IMR-90 (cell line): ENCODE measurements around the gene ARRDC2. TPM values are rescaled to one million over a fixed set of nuclear protein-coding genes. Genes with fewer than 3 reads are reported as not detected.

ENCODE experiments used
- ATAC-seq: fragments of 200-7000 bp; cut with Tn5 transposase; 2 replicates; pipeline ENCODE4 v1.9.1; 2020; ENCODE audit warnings: low read depth, mild to moderate bottlenecking, moderate library complexity
- BruUV-seq: library from RNA; stranded (reverse); fragments of 400-500 nt; replicated peaks from 2 replicates; lab custom pipeline; 2021; lab: Mats Ljungman, UMichigan
- CTCF ChIA-PET: fragments of 300-600 bp; formaldehyde crosslinking; extraction: SDS; loops from one replicate; lab custom pipeline; 2021; ENCODE audit warnings: antibody characterized with exemption; lab: Yijun Ruan, JAX
- POLR2A ChIA-PET: fragments of 300-600 bp; sonication (Branson Sonifier 250); formaldehyde crosslinking; loops from one replicate; lab custom pipeline; 2022; ENCODE audit warnings: antibody characterized with exemption; ENCODE audit not compliant: unreplicated experiment; lab: Charles Lee
- DNase-seq: peaks from one replicate; pipeline ENCODE4 v3.0.0; 2013
- H2AFZ ChIP-seq: replicated peaks from 2 replicates; pipeline ENCODE3; 2013; ENCODE audit warnings: low read length, mild to moderate bottlenecking; ENCODE audit not compliant: poor library complexity
- H2AK5ac ChIP-seq: 2 replicates; pipeline ENCODE4 v1.6.1; 2013; ENCODE audit warnings: low read depth, low read length, inconsistent platforms
- H2AK9ac ChIP-seq: replicated peaks from 2 replicates; pipeline ENCODE3; 2013; ENCODE audit warnings: mild to moderate bottlenecking, low read depth, low read length, moderate library complexity; ENCODE audit not compliant: poor library complexity
- H2BK120ac ChIP-seq: 2 replicates; pipeline ENCODE4 v1.6.1; 2013; ENCODE audit warnings: low read depth, low read length, inconsistent platforms
- H2BK15ac ChIP-seq: 3 replicates; pipeline ENCODE4 v1.6.1; 2013; ENCODE audit warnings: low read depth, low read length, inconsistent platforms
- H2BK20ac ChIP-seq: 2 replicates; pipeline ENCODE4 v1.6.1; 2013; ENCODE audit warnings: low read depth, mild to moderate bottlenecking, inconsistent platforms, low read length, moderate library complexity
- H2BK5ac ChIP-seq: 2 replicates; pipeline ENCODE4 v1.6.1; 2013; ENCODE audit warnings: mild to moderate bottlenecking, low read depth, low read length, inconsistent platforms; ENCODE audit not compliant: poor library complexity, severe bottlenecking
- H3K14ac ChIP-seq: replicated peaks from 2 replicates; pipeline ENCODE4 v1.6.1; 2013; ENCODE audit warnings: low read depth, low read length, inconsistent platforms
- H3K18ac ChIP-seq: 2 replicates; pipeline ENCODE4 v1.6.1; 2013; ENCODE audit warnings: low read depth, low read length, control low read depth
- H3K23ac ChIP-seq: 2 replicates; pipeline ENCODE4 v1.6.1; 2013; ENCODE audit warnings: low read depth, low read length, inconsistent platforms
- H3K27ac ChIP-seq: 2 replicates; pipeline ENCODE4 v1.5.1; 2013; ENCODE audit warnings: mild to moderate bottlenecking, control low read depth, low read length; ENCODE audit not compliant: insufficient read depth
- H3K27me3 ChIP-seq: 2 replicates; pipeline ENCODE4 v1.6.1; 2013; ENCODE audit warnings: low read length; ENCODE audit not compliant: control insufficient read depth, insufficient read depth
- H3K36me3 ChIP-seq: 2 replicates; pipeline ENCODE4 v1.6.1; 2013; ENCODE audit warnings: low read length, mixed read lengths; ENCODE audit not compliant: control insufficient read depth, insufficient read depth
- H3K4ac ChIP-seq: 2 replicates; pipeline ENCODE4 v1.6.1; 2013; ENCODE audit warnings: low read depth, low read length, inconsistent platforms
- H3K4me1 ChIP-seq: 2 replicates; pipeline ENCODE4 v1.6.1; 2013; ENCODE audit warnings: low read length, mixed read lengths; ENCODE audit not compliant: control insufficient read depth, insufficient read depth
- H3K4me2 ChIP-seq: 2 replicates; pipeline ENCODE4 v1.6.1; 2013; ENCODE audit warnings: low read depth, mild to moderate bottlenecking, control low read depth, low read length, moderate library complexity
- H3K4me3 ChIP-seq: 2 replicates; pipeline ENCODE4 v1.5.1; 2013; ENCODE audit warnings: low read depth, mild to moderate bottlenecking, control low read depth, low read length, moderate library complexity; ENCODE audit not compliant: insufficient read depth
- H3K56ac ChIP-seq: 2 replicates; pipeline ENCODE4 v1.6.1; 2013; ENCODE audit warnings: low read length, inconsistent platforms; ENCODE audit not compliant: insufficient read depth; ENCODE audit errors: extremely low read depth
- H3K79me1 ChIP-seq, 2 experiments: 2 replicates each; pipeline ENCODE4 v1.6.1; 2013; ENCODE audit warnings: low read length in 2 of 2, inconsistent platforms in 1 of 2, low read depth in 1 of 2
- H3K9ac ChIP-seq: 2 replicates; pipeline ENCODE4 v1.6.1; 2013; ENCODE audit warnings: low read depth, low read length, control low read depth
- H3K9me1 ChIP-seq: 2 replicates; pipeline ENCODE4 v1.6.1; 2013; ENCODE audit warnings: low read length, inconsistent platforms; ENCODE audit not compliant: insufficient read depth
- H3K9me3 ChIP-seq: 2 replicates; pipeline ENCODE4 v1.6.1; 2013; ENCODE audit warnings: low read length; ENCODE audit not compliant: control insufficient read depth, insufficient read depth
- H4K20me1 ChIP-seq: 2 replicates; pipeline ENCODE4 v1.6.1; 2013; ENCODE audit warnings: low read length, inconsistent platforms; ENCODE audit not compliant: insufficient read depth
- H4K5ac ChIP-seq: 2 replicates; pipeline ENCODE4 v1.6.1; 2013; ENCODE audit warnings: mild to moderate bottlenecking, low read depth, low read length, control low read depth
- H4K8ac ChIP-seq, 2 experiments: 2 replicates each; pipeline ENCODE4 v1.6.1; 2013; ENCODE audit warnings: low read depth in 2 of 2, low read length in 2 of 2, control low read depth in 1 of 2, inconsistent platforms in 1 of 2
- H4K91ac ChIP-seq: 2 replicates; pipeline ENCODE4 v1.6.1; 2013; ENCODE audit warnings: low read depth, low read length, inconsistent platforms; ENCODE audit not compliant: insufficient read depth
- BHLHE40 ChIP-seq: fragments of 150-350 bp; IDR thresholded peaks from 2 replicates; pipeline ENCODE4 v1.6.1; 2016; ENCODE audit warnings: mild to moderate bottlenecking, low read depth, low read length
- CEBPB ChIP-seq: IDR thresholded peaks from 2 replicates; pipeline ENCODE4 v1.6.1; 2012; ENCODE audit warnings: low read depth, low read length, improper control_type of control experiment
- CHD1 ChIP-seq: IDR thresholded peaks from 2 replicates; pipeline ENCODE4 v1.6.1; 2012; ENCODE audit warnings: low read depth, low read length, improper control_type of control experiment
- FOS ChIP-seq: fragments of 150-350 bp; IDR thresholded peaks from 2 replicates; pipeline ENCODE4 v1.6.1; 2016; ENCODE audit warnings: low read depth, low read length
- MAFK ChIP-seq: IDR thresholded peaks from 2 replicates; pipeline ENCODE4 v1.6.1; 2012; ENCODE audit warnings: low read depth, low read length, improper control_type of control experiment
- MAZ ChIP-seq: IDR thresholded peaks from 2 replicates; pipeline ENCODE4 v1.6.1; 2012; ENCODE audit warnings: low read depth, mild to moderate bottlenecking, low read length, improper control_type of control experiment, moderate library complexity, borderline replicate concordance
- MXI1 ChIP-seq: IDR thresholded peaks from 2 replicates; pipeline ENCODE4 v1.6.1; 2012; ENCODE audit warnings: low read depth, mild to moderate bottlenecking, low read length, moderate library complexity, borderline replicate concordance
- NFE2L2 ChIP-seq: fragments of 150-350 bp; IDR thresholded peaks from 2 replicates; pipeline ENCODE4 v1.6.1; 2016; ENCODE audit warnings: low read depth, mild to moderate bottlenecking, low read length
- POLR2A ChIP-seq: IDR thresholded peaks from 2 replicates; pipeline ENCODE4 v1.6.1; 2012; ENCODE audit warnings: mild to moderate bottlenecking, low read depth, low read length
- RAD21 ChIP-seq: IDR thresholded peaks from 2 replicates; pipeline ENCODE4 v1.6.1; 2012; ENCODE audit warnings: low read length, improper control_type of control experiment
- RCOR1 ChIP-seq: IDR thresholded peaks from 2 replicates; pipeline ENCODE4 v1.6.1; 2012; ENCODE audit warnings: mild to moderate bottlenecking, low read length, improper control_type of control experiment; ENCODE audit not compliant: insufficient replicate concordance
- RFX5 ChIP-seq: IDR thresholded peaks from 2 replicates; pipeline ENCODE4 v1.8.0; 2012; ENCODE audit warnings: low read depth, mild to moderate bottlenecking, low read length, moderate library complexity
- SMC3 ChIP-seq: fragments of 150-350 bp; IDR thresholded peaks from 2 replicates; pipeline ENCODE4 v1.6.1; 2016; ENCODE audit warnings: low read depth, mild to moderate bottlenecking, antibody characterized with exemption, low read length, moderate library complexity
- WGBS, 2 experiments: methylation state at CpG; one replicate each; pipeline versions ENCODE4 v1.1.5 to v1.1.7; 2013; ENCODE audit warnings: missing lambda C conversion rate in 2 of 2; ENCODE audit not compliant: insufficient read length in 1 of 2; ENCODE audit errors: extremely low coverage in 2 of 2; 5-methylcytosine and 5-hydroxymethylcytosine counted together
- dilution Hi-C: fragments of 300-500 bp; cut with HindIII; formaldehyde crosslinking; loops from one replicate; pipeline ENCODE4 v1.14.3; 2018; ENCODE audit warnings: low sequenced_read_pairs; ENCODE audit not compliant: unreplicated experiment
- in situ Hi-C: fragments of 300-500 bp; cut with MboI; formaldehyde crosslinking; loops from 3 replicates; pipeline ENCODE4 v1.14.3; 2019; ENCODE audit warnings: low sequenced_read_pairs, inconsistent platforms, mixed read lengths
- intact Hi-C: fragments of 100-400 bp; cut with micrococcal nuclease; formaldehyde crosslinking; loops from 2 replicates; pipeline ENCODE4 v1.10.0; 2022
- polyA plus RNA-seq, 3 experiments: library from polyadenylated mRNA; depleted of rRNA; stranded (reverse); fragments of >200 nt; gene quantifications; 2 replicates each; pipeline ENCODE4 v1.2.3, GENCODE V29; 2012; ENCODE audit warnings: low replicate concordance in 1 of 3
- total RNA-seq: library from RNA; depleted of rRNA; stranded (reverse); fragments of >200 nt; gene quantifications from 2 replicates; pipeline ENCODE4 v1.2.3, GENCODE V29; 2012
- TF ChIP-seq, protein P1 (sequence below): conservative IDR thresholded peaks from 2 replicates; pipeline ENCODE4 v1.5.1; 2012; ENCODE audit warnings: mild to moderate bottlenecking, low read depth, low read length, improper control_type of control experiment
- TF ChIP-seq, protein P2 (sequence below): fragments of 150-350 bp; IDR thresholded peaks from 2 replicates; pipeline ENCODE4 v1.6.1; 2016; ENCODE audit warnings: low read depth, mild to moderate bottlenecking, low read length, moderate library complexity, borderline replicate concordance
- TF ChIP-seq, protein P3 (sequence below): fragments of 150-350 bp; IDR thresholded peaks from 2 replicates; pipeline ENCODE4 v1.6.1; 2017; ENCODE audit warnings: mild to moderate bottlenecking, antibody characterized with exemption, low read length, low read depth

Gene ARRDC2
- total and polyA plus RNA-seq, 2 of the 4 experiments (the other 2 are of a cell fraction): 1.4 to 4.9 TPM

DNA sequence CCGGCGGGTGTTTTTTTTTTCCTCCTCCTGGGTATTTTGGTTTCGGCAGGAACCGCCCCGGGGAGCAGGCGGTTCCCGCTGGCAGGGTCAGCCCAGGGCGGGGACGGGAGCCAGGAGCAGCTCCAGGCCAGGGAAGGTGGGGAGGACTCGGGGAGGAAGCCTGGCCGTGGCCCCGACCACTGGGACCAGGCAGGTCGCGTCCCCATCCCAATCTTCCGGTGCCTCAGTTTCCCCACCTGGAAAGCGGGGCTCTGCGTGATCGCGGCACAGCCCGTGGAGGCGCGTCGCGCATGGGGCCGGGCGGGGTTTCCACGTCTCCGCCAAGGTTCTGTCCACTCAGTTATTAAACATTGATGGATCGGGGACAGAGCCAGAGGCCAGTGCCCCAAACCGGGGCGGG, 43.9 kb downstream of the ARRDC2 start:
- Histone ChIP-seq H3K4me1 (peaks cover 9% of the 10 kb centered on the region), H3K9ac (no peak overlapping the region), H3K14ac (no peak overlapping the region), H2AK9ac (no peak overlapping the region), H2BK5ac (no peak overlapping the region), H3K79me1 (no peaks in the 10 kb centered on the region), H4K5ac (no peak overlapping the region; the same call in 1 of the 2 replicates), H3K4me2 (no peak overlapping the region), H3K27ac (no peak overlapping the region), H3K9me1 (no peaks in the 10 kb centered on the region), H3K56ac (no peak overlapping the region), H4K91ac (no peak overlapping the region), H2AK5ac (no peak overlapping the region), H2BK15ac (no peak overlapping the region), H4K8ac (peak overlapping the region in 1 of 2 experiments; percentile 25; a peak in 1 of 4 replicates), H3K18ac (no peak overlapping the region), H3K36me3 (no peaks in the 10 kb centered on the region), H3K23ac (no peak overlapping the region), H3K4me3 (no peak overlapping the region), H3K4ac (no peak overlapping the region), H2AFZ (peak overlapping the region; percentile 51), H4K20me1 (no peaks in the 10 kb centered on the region), H3K27me3 (no peaks in the 10 kb centered on the region; the same call in 1 of the 2 replicates), H2BK120ac (no peak overlapping the region; the same call in 1 of the 2 replicates), H2BK20ac (no peak overlapping the region), H3K9me3 (no peaks in the 10 kb centered on the region)
- in situ Hi-C loops: loop anchor here (25.0 kb wide), 1 partner anchor 115 kb away; the partner anchor contains the start of gene CCDC124
- no TSS peak for BruUV-seq
- CTCF ChIA-PET: no interaction called here
- dilution Hi-C loops: no loop called here
- WGBS, 2 experiments: 0% methylated on average over 1 of the region's 31 CpGs; no CpG with 5 or more reads in 1 of the 2 experiments
- no peak for DNase-seq
- intact Hi-C loops: no loop called here
- no peak for TF ChIP-seq MXI1
- no peak for TF ChIP-seq BHLHE40
- no peak for TF ChIP-seq RCOR1
- TF ChIP-seq SMC3: no peak
- no peak for TF ChIP-seq RFX5
- no peak for TF ChIP-seq NFE2L2
- TF ChIP-seq, protein P1, sequence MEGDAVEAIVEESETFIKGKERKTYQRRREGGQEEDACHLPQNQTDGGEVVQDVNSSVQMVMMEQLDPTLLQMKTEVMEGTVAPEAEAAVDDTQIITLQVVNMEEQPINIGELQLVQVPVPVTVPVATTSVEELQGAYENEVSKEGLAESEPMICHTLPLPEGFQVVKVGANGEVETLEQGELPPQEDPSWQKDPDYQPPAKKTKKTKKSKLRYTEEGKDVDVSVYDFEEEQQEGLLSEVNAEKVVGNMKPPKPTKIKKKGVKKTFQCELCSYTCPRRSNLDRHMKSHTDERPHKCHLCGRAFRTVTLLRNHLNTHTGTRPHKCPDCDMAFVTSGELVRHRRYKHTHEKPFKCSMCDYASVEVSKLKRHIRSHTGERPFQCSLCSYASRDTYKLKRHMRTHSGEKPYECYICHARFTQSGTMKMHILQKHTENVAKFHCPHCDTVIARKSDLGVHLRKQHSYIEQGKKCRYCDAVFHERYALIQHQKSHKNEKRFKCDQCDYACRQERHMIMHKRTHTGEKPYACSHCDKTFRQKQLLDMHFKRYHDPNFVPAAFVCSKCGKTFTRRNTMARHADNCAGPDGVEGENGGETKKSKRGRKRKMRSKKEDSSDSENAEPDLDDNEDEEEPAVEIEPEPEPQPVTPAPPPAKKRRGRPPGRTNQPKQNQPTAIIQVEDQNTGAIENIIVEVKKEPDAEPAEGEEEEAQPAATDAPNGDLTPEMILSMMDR: no peak
- TF ChIP-seq CHD1: no peak
- TF ChIP-seq FOS: no peak
- no peak for TF ChIP-seq MAFK
- TF ChIP-seq, protein P2, sequence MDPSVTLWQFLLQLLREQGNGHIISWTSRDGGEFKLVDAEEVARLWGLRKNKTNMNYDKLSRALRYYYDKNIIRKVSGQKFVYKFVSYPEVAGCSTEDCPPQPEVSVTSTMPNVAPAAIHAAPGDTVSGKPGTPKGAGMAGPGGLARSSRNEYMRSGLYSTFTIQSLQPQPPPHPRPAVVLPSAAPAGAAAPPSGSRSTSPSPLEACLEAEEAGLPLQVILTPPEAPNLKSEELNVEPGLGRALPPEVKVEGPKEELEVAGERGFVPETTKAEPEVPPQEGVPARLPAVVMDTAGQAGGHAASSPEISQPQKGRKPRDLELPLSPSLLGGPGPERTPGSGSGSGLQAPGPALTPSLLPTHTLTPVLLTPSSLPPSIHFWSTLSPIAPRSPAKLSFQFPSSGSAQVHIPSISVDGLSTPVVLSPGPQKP: no peak
- TF ChIP-seq MAZ: no peak
- TF ChIP-seq POLR2A: no peak
- TF ChIP-seq, protein P3, sequence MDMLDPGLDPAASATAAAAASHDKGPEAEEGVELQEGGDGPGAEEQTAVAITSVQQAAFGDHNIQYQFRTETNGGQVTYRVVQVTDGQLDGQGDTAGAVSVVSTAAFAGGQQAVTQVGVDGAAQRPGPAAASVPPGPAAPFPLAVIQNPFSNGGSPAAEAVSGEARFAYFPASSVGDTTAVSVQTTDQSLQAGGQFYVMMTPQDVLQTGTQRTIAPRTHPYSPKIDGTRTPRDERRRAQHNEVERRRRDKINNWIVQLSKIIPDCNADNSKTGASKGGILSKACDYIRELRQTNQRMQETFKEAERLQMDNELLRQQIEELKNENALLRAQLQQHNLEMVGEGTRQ: no peak
- TF ChIP-seq CEBPB: no peak
- TF ChIP-seq RAD21: no peak
- no peak for ATAC-seq
- POLR2A ChIA-PET: no interaction called here
